Tibial nerve (tissue), 4 donors: Measurements from ENCODE around the gene PINK1. TPM values are rescaled to one million over a fixed set of nuclear protein-coding genes. Genes with fewer than 3 reads are reported as not detected.

ENCODE experiments used
- DNase-seq, 2 donors: peaks; one replicate each; pipeline ENCODE4 v3.0.0-alpha.2; 2019; ENCODE audit warnings: low spot score in 2 of 2
- H3K27ac ChIP-seq, 4 donors: fragments of 200-600 bp; sonication (generic) in 3 of 4; one replicate each; pipeline ENCODE4 v1.5.1; 2017 to 2019; ENCODE audit warnings: mild to moderate bottlenecking in 1 of 4
- H3K27me3 ChIP-seq, 2 donors: fragments of 200-600 bp; sonication (generic) in 1 of 2; one replicate each; pipeline versions ENCODE4 v1.5.1 to v1.6.0; 2017 to 2019
- H3K36me3 ChIP-seq, 3 donors: fragments of 200-600 bp; sonication (generic); one replicate each; pipeline ENCODE4 v1.5.1; 2018 to 2019
- H3K4me1 ChIP-seq, 4 donors: fragments of 200-600 bp; sonication (generic) in 3 of 4; one replicate each; pipeline ENCODE4 v1.5.1; 2017 to 2019
- H3K4me3 ChIP-seq, 4 donors: fragments of 200-600 bp; sonication (generic) in 3 of 4; one replicate each; pipeline ENCODE4 v1.5.1; 2017 to 2019; ENCODE audit warnings: mild to moderate bottlenecking in 1 of 4, moderate library complexity in 1 of 4
- H3K9me3 ChIP-seq, 4 donors: fragments of 200-600 bp; sonication (generic) in 3 of 4; one replicate each; pipeline ENCODE4 v1.5.1; 2017 to 2019
- CTCF ChIP-seq, 5 experiments: fragments of 200-600 bp in 3 of 5; fragments of 450-650 bp in 2 of 5; sonication (generic) in 3 of 5; IDR thresholded peaks; one replicate each; pipeline ENCODE4 v1.5.1; 2016 to 2019; ENCODE audit warnings: antibody characterized with exemption in 5 of 5, mild to moderate bottlenecking in 3 of 5, moderate library complexity in 2 of 5
- EP300 ChIP-seq, 2 donors: sonication (generic); formaldehyde crosslinking; IDR thresholded peaks; one replicate each; pipeline ENCODE4 v1.6.1; 2017; ENCODE audit warnings: antibody characterized with exemption in 2 of 2, mild to moderate bottlenecking in 1 of 2
- POLR2A ChIP-seq, 2 donors: fragments of 450-650 bp; IDR thresholded peaks; one replicate each; pipeline ENCODE4 v1.6.1; 2017; ENCODE audit warnings: antibody characterized with exemption in 2 of 2, mild to moderate bottlenecking in 2 of 2, moderate library complexity in 2 of 2
- WGBS, 2 donors: methylation state at CpG; one replicate each; pipeline ENCODE4 v1.1.5; 2018; 5-methylcytosine and 5-hydroxymethylcytosine counted together
- total RNA-seq, 4 donors: library from RNA; depleted of rRNA; stranded (reverse); fragments of >200 nt; gene quantifications; one replicate each; pipeline ENCODE4 v1.1.0, GENCODE V29; 2016

PINK1 gene
- total RNA-seq, 4 donors from 2014 or later, result 93.9 to 134 (median 124) TPM

DNA sequence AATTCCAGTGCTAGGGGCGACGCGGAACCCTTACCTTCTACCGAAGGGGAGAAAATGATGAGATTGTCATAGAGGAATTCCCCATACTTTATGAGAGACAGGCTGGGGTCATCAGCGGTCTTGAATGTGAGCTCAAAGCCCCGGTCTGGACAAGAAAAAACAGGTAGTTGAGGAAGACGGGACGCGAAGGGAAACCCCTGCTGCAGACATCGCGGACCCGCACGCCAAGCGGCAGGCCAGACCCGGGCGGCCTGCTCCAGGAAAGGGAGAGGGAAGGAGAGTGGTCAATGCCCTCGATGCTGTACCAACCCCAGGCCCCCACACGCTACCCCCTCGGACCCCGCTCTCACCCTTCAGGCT lies 27.6 kb downstream of the PINK1 start:
- TF ChIP-seq POLR2A (IDR thresholded peaks at IDR 0.05) (no peak), CTCF (IDR thresholded peaks at IDR 0.05) (no peak), EP300 (IDR thresholded peaks at IDR 0.05) (no peak)
- DNase-seq, result no peak
- peaks cover 0 to 27% (median 5%) of the 10 kb centered on the region in 3 donors for H3K36me3 ChIP-seq
- peaks cover 0 to 35% (median 12%) of the 10 kb centered on the region in 4 donors for H3K4me1 ChIP-seq
- H3K9me3 ChIP-seq, result no peaks in the 10 kb centered on the region
- H3K27ac ChIP-seq, result peak overlapping the region in 2 of 4 donors; percentile 80 to 89
- 1% methylated on average over 20 of the region's 20 CpGs for WGBS, 2 donors
- peak overlapping the region; percentile 55 to 91 (median 86) for H3K4me3 ChIP-seq
- no peaks in the 10 kb centered on the region for H3K27me3 ChIP-seq

- Histone ChIP-seq H3K27ac (peak within 1 kb of the TSS; percentile 9 to 89 (median 84)), H3K9me3 (no peaks in the 10 kb centered on the region), H3K4me3 (peak within 1 kb of the TSS; percentile 55 to 91 (median 86)), H3K27me3 (no peaks in the 10 kb centered on the region), H3K4me1 (peaks cover 0 to 35% (median 12%) of the 10 kb centered on the region in 4 donors), H3K36me3 (peaks cover 0 to 21% (median 0%) of the 10 kb centered on the region in 3 donors)
- WGBS, 2 donors, result 1 to 2% methylated on average over 14 to 55 of the region's 58 CpGs
- TF ChIP-seq POLR2A (IDR thresholded peaks at IDR 0.05), result peak in 1 of 2 donors; percentile 50
- TF ChIP-seq CTCF (IDR thresholded peaks at IDR 0.05), result peak in 4 of 5 experiments; percentile 37 to 71 (median 54)
- TF ChIP-seq EP300 (IDR thresholded peaks at IDR 0.05), result peak in 1 of 2 donors; percentile 74
- peak; percentile 81 to 86 for DNase-seq
These were observed 28.2 kb downstream of the PINK1 start, which contains the start of gene DDOST for GRCh38 chr1:20661207-20662109. Gene DDOST (minus strand): TSS chr1:20661369. CDS start chr1:20661350, 19 bp downstream.

GRCh38 chr1:20662110-20662475 lies 28.8 kb downstream of the PINK1 start:
- no peaks in the 10 kb centered on the region for H3K9me3 ChIP-seq
- H3K27ac ChIP-seq, result peak overlapping the region in 3 of 4 donors; percentile 80 to 89 (median 89)
- no peak for TF ChIP-seq CTCF (IDR thresholded peaks at IDR 0.05)
- no peak for TF ChIP-seq POLR2A (IDR thresholded peaks at IDR 0.05)
- TF ChIP-seq EP300 (IDR thresholded peaks at IDR 0.05), result no peak
- no peaks in the 10 kb centered on the region for H3K27me3 ChIP-seq
- peaks cover 0 to 35% (median 12%) of the 10 kb centered on the region in 4 donors for H3K4me1 ChIP-seq
- peaks cover 0 to 14% (median 0%) of the 10 kb centered on the region in 3 donors for H3K36me3 ChIP-seq
- H3K4me3 ChIP-seq, result peak overlapping the region; percentile 55 to 91 (median 86)
- DNase-seq, result no peak
- WGBS, 2 donors, result 62% methylated on average over 6 to 7 of the region's 7 CpGs

DNA sequence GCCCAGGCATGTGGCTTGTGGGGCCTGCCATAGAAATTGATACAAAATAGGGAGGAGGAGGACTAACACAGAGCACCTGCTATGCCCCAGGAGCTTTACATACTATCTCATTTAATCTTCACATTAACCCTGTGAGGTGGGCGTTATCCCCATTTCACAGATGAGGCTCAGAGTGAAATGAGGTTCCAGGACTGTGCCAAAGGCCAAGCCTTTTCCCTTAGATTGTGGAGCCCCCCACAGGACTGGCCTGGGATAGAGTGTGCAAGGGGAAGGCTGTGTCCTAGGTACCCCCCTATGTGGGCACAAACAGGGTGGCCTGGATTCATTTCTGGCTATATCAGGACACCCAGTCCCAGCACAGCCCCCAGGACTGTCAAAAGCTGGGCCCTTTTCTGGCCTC lies 30.1 kb downstream of the PINK1 start:
- Histone ChIP-seq H3K36me3 (peaks cover 0 to 2% (median 0%) of the 10 kb centered on the region in 3 donors), H3K9me3 (no peaks in the 10 kb centered on the region), H3K27me3 (no peaks in the 10 kb centered on the region), H3K27ac (no peak overlapping the region), H3K4me3 (no peak overlapping the region), H3K4me1 (peaks cover 0 to 34% (median 12%) of the 10 kb centered on the region in 4 donors)
- 81 to 83% methylated on average over 1 of the region's 1 CpG for WGBS, 2 donors
- DNase-seq, result no peak
- TF ChIP-seq EP300 (IDR thresholded peaks at IDR 0.05), result no peak
- no peak for TF ChIP-seq POLR2A (IDR thresholded peaks at IDR 0.05)
- no peak for TF ChIP-seq CTCF (IDR thresholded peaks at IDR 0.05)
